Kidney (tissue), 14 donors: ENCODE results near the gene ADAMTS6. TPM values are rescaled to one million over a fixed set of nuclear protein-coding genes. Genes with fewer than 3 reads are reported as not detected.
A peak's percentile ranks its signal among the peaks of the same experiment; 100 is the strongest.

Source experiments
- DNase-seq, 5 donors: peaks; one replicate each; pipeline ENCODE4 v3.0.0-alpha.2; 2013 to 2020
- FAIRE-seq: peaks from 2 replicates; lab custom pipeline; 2012; peaks lifted over from hg19 to GRCh38; lab: Jason Lieb, UNC
- H3K27ac ChIP-seq, 2 donors: one replicate each; pipeline ENCODE4 v1.7.0; 2013; ENCODE audit warnings: low read depth in 2 of 2, low read length in 2 of 2, inconsistent platforms in 1 of 2
- H3K27me3 ChIP-seq: one replicate; pipeline ENCODE4 v1.7.1; 2013; ENCODE audit warnings: low read length, inconsistent platforms; ENCODE audit not compliant: control insufficient read depth, insufficient read depth
- H3K36me3 ChIP-seq, 3 donors: one replicate each; pipeline versions ENCODE4 v1.7.0 to v1.7.1; 2013; ENCODE audit warnings: low read length in 3 of 3, control low read depth in 1 of 3, inconsistent platforms in 1 of 3; ENCODE audit not compliant: insufficient read depth in 3 of 3, control insufficient read depth in 2 of 3
- H3K4me1 ChIP-seq, 3 donors: one replicate each; pipeline versions ENCODE4 v1.7.0 to v1.7.1; 2013; ENCODE audit warnings: low read length in 3 of 3, inconsistent platforms in 1 of 3, low read depth in 1 of 3; ENCODE audit not compliant: control insufficient read depth in 2 of 3, insufficient read depth in 2 of 3
- H3K4me3 ChIP-seq, 3 donors: one replicate each; pipeline versions ENCODE4 v1.7.0 to v1.8.1; 2013; ENCODE audit warnings: low read length in 3 of 3, control low read depth in 1 of 3, inconsistent platforms in 1 of 3
- H3K9ac ChIP-seq, 3 donors: one replicate each; pipeline versions ENCODE4 v1.7.0 to v1.7.1; 2013; ENCODE audit warnings: low read length in 3 of 3, control low read depth in 1 of 3, inconsistent platforms in 1 of 3
- H3K9me3 ChIP-seq, 3 donors: one replicate each; pipeline versions ENCODE4 v1.7.0 to v1.7.1; 2013; ENCODE audit warnings: low read length in 3 of 3, control low read depth in 1 of 3, inconsistent platforms in 1 of 3; ENCODE audit not compliant: control insufficient read depth in 2 of 3, insufficient read depth in 1 of 3
- intact Hi-C: fragments of 100-400 bp; cut with DNase I; formaldehyde crosslinking; loops from one replicate; pipeline ENCODE4 v1.11.1; 2022
- polyA plus RNA-seq: library from polyadenylated mRNA; stranded (reverse); fragments of 350-450 nt; fragmentation: Illumina TruSeq; extraction: RNeasy Lipid Tissue Mini Kit (QIAGEN cat#74804); gene quantifications from one replicate; pipeline ENCODE4 v1.2.3, GENCODE V29; 2014; ENCODE audit warnings: low read depth, low replicate concordance; ENCODE audit not compliant: insufficient read depth
- total RNA-seq: library from RNA; stranded (reverse); fragmentation: NEBNext Ultra II Directional; extraction: Animal tissue kit (Norgen Biotek cat#: 25700); gene quantifications from one replicate; pipeline ENCODE4 v1.2.1, GENCODE V29; 2021
- TF ChIP-seq, protein P1 (sequence below): IDR thresholded peaks from 3 replicates; pipeline ENCODE4 v1.5.1; 2012; ENCODE audit warnings: mild to moderate bottlenecking, moderate library complexity, borderline replicate concordance; ENCODE audit not compliant: insufficient read depth; ENCODE audit errors: extremely low read depth
- donor health status: control.
- donor health status: control.
- donor health status: control.
- donor health status: control.
- donor health status: control.
- donor health status: DM: yes; HTN: yes; CAD: no.
- donor health status: Normal renal cell carcinoma (clear cell type).

ADAMTS6 gene
- total and polyA plus RNA-seq, 2 donors from 2014 or later = 0.32 to 6.7 TPM

GRCh38 chr5:65204966-65205365, 276.8 kb downstream of the ADAMTS6 start:
- DNase-seq (no peak), FAIRE-seq (no peak)
- no peaks in the 10 kb centered on the region for H3K27me3 ChIP-seq
- H3K9me3 ChIP-seq = no peaks in the 10 kb centered on the region
- H3K9ac ChIP-seq = no peak overlapping the region
- TF ChIP-seq, protein P1, sequence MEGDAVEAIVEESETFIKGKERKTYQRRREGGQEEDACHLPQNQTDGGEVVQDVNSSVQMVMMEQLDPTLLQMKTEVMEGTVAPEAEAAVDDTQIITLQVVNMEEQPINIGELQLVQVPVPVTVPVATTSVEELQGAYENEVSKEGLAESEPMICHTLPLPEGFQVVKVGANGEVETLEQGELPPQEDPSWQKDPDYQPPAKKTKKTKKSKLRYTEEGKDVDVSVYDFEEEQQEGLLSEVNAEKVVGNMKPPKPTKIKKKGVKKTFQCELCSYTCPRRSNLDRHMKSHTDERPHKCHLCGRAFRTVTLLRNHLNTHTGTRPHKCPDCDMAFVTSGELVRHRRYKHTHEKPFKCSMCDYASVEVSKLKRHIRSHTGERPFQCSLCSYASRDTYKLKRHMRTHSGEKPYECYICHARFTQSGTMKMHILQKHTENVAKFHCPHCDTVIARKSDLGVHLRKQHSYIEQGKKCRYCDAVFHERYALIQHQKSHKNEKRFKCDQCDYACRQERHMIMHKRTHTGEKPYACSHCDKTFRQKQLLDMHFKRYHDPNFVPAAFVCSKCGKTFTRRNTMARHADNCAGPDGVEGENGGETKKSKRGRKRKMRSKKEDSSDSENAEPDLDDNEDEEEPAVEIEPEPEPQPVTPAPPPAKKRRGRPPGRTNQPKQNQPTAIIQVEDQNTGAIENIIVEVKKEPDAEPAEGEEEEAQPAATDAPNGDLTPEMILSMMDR = no peak
- H3K4me3 ChIP-seq = no peak overlapping the region
- intact Hi-C loops = no loop called here
- no peaks in the 10 kb centered on the region for H3K4me1 ChIP-seq
- no peak overlapping the region for H3K27ac ChIP-seq
- no peaks in the 10 kb centered on the region for H3K36me3 ChIP-seq

- DNase-seq = no peak
- Histone ChIP-seq H3K36me3 (no peaks in the 10 kb centered on the region), H3K27me3 (no peaks in the 10 kb centered on the region), H3K9ac (no peak overlapping the region), H3K9me3 (no peaks in the 10 kb centered on the region), H3K4me1 (no peaks in the 10 kb centered on the region), H3K27ac (no peak overlapping the region), H3K4me3 (no peak overlapping the region)
- TF ChIP-seq, protein P1 = no peak
- intact Hi-C loops = no loop called here
- FAIRE-seq = no peak
Measured at GRCh38 chr5:65203746-65204145, 278.0 kb downstream of the ADAMTS6 start.

GRCh38 chr5:65199993-65200675, 281.6 kb downstream of the ADAMTS6 start:
- DNase-seq (peak in 2 of 5 donors; percentile 10 to 29), FAIRE-seq (no peak)
- TF ChIP-seq, protein P1 = no peak
- Histone ChIP-seq H3K27ac (no peak overlapping the region), H3K9ac (no peak overlapping the region), H3K4me1 (no peaks in the 10 kb centered on the region), H3K9me3 (no peaks in the 10 kb centered on the region), H3K36me3 (no peaks in the 10 kb centered on the region), H3K4me3 (no peak overlapping the region), H3K27me3 (no peaks in the 10 kb centered on the region)
- intact Hi-C loops = no loop called here
